DMS153 (cell line): ENCODE data around the gene LARP4B.
"Not testable (repeated sequence)": the region's sequence is repeated elsewhere in the genome, so short reads cannot be mapped to it uniquely, and the experiment has no call there.

Experiments
- DNase-seq: peaks from one replicate; lab custom pipeline; 2025; lab: John Stamatoyannopoulos, UW

LARP4B gene

DNA sequence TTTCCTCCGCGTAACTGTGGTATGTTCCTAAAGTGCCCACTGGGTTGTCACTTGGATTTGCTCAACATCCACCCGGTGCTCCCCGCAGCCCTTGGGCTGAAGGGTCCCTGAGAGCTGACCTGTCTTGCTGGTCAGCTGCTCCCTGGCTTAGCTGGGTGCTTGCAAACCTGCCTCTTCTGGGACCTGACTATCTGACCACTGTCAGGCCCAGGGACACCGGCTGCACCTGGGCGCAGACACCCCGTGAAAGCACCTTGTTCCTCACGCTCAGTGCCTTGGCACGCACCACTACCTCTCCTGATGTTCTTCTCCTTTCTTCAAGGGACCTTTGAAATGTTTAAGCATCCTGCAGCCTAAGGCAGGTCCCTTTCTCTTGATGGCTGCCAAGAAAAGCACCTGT, 26.6 kb upstream of the LARP4B start:
- no peak for DNase-seq

- DNase-seq, result no peak
These were observed 24.3 kb upstream of the LARP4B start for GRCh38 chr10:955820-956217.

GRCh38 chr10:955127-955819, 23.8 kb upstream of the LARP4B start:
- DNase-seq, result peak; percentile 4

DNA sequence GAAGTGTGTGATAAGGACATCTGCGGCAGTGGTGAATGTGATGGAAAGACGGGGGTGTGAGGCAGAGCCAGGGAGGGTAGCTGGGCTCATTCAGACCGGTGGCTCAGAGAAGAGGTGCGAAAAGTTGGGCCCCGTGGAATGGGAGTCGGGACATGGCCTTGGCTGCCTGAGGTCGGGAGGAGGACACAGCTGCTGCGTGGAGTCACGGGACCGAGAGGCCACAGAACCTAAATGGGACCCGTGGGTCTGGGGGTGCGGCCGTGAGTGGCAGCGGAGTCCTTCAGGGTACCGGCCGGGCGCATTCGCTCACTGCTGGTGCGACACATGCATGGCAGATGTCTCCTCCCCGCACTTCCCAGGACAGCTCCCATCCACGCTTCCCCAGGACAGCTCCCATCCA, 22.9 kb upstream of the LARP4B start:
- DNase-seq, result no peak

DNA sequence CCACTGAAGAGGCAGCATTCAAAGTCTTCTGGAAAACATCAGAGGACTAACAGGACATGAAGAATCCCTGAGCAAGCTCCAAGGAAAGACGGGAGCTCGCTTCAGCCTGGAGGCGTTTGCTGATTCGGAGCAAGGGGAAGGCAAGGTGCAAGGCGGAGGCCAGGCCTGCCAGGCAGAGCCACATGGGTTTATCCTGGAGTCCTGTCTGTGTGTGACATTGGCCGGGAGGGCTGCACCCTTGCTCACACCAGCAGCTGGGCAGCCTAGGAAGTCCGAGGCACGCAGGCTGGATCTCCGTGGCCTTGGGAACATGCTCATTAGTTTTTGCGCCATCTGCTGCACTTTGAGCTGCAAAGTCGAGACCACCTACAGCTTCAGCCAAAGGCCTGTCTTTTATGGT, 22.3 kb upstream of the LARP4B start:
- DNase-seq, result no peak

GRCh38 chr10:949446-949845, 17.9 kb upstream of the LARP4B start:
- DNase-seq, result no peak

- no peak for DNase-seq
These were observed 16.8 kb upstream of the LARP4B start for GRCh38 chr10:948347-948746.

GRCh38 chr10:947881-948280, 16.4 kb upstream of the LARP4B start:
- DNase-seq, result no peak

- DNase-seq, result no peak
These were observed 15.5 kb upstream of the LARP4B start for GRCh38 chr10:947051-947450.

DNA sequence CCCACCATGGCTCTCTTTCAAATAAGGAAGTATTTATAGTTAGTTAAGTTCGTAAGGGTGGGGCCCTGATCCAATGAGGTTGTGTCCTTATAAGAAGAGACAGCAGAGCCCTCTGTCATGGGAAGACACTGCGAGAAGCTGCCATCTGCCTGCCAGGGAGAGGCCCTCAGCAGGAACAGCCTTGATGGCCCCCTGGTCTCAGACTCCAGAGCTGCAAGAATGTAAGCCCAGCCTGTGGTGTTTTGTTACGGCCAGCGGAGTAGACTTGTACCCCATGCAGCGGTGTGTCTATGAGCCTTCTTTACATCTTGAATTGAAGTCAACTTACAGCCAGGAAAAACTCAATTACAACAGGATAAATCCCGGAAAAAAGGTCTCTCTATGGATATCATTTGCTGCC, 14.3 kb upstream of the LARP4B start:
- no peak for DNase-seq

DNA sequence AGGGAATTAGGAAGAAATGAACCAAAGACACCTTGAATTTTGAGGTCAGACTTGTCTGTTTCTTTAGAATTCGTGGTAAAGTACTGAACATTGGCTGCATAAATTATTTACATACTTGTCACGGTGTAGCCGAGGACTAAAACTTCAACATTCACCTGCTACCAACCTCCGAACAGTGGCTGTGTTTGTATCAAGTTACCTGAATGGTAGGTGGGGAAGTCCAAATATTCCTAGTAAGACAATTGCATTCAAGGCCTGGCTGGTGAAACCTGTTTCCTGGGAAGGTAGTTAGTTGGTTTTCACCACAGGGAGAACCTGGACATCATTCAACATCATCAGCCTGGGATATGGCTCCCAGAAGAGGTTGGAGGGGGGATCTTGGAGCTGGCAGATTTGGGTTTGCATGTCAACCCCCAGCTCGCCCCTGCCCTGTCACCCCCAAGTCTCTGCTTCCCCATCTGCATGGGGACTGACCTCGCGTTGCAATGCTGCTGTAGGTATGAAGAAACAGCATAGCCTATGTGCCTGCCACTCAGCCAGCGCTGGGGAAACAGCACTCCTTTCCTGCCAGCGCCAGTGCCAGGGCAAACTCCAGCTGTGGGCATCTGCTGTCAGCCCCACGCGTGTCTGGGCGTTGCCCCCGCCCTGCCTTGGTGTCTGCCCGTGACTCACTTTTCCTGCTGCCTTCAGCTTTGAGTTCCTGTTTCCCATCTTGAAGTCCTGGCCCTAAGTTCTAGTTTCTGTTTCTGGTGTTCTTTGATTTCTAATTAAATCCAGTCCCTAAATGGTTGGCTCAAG, 12.7 kb upstream of the LARP4B start:
- no peak for DNase-seq

DNA sequence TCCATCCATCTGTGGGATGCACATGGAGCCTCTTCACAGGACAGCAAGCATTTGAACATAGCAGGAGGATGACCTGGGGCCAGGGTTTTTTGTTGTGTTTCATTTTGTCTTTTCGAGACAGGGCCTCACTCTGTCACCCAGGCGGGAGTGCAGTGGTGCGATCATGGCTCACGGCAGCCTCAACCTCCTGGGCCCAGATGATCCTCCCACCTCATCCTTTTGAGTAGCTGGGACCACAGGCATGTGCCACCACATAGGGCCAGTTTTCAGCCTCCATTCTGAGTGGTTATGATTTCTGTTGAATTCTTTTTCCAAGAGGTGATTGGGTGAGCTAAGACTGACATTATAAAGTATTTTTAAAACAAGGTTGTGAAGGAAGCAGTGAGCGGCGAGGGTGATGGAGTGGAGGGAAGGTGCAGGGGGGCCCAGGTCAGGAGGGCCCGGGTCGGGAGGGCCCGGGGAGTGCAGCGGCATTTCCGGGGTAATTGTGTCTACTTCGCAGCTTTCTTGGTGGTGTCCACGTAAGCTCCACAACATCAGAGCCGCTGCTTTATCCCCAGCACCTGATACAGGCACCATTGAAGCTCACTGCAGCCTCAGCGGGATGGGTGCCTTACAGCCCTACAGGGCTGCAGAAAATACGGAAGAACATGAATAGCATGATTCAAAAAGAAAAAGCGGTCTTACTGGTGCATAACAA, 12.0 kb upstream of the LARP4B start:
- no peak for DNase-seq

- no peak for DNase-seq
These were observed 7.6 kb upstream of the LARP4B start for GRCh38 chr10:938941-939678.

DNA sequence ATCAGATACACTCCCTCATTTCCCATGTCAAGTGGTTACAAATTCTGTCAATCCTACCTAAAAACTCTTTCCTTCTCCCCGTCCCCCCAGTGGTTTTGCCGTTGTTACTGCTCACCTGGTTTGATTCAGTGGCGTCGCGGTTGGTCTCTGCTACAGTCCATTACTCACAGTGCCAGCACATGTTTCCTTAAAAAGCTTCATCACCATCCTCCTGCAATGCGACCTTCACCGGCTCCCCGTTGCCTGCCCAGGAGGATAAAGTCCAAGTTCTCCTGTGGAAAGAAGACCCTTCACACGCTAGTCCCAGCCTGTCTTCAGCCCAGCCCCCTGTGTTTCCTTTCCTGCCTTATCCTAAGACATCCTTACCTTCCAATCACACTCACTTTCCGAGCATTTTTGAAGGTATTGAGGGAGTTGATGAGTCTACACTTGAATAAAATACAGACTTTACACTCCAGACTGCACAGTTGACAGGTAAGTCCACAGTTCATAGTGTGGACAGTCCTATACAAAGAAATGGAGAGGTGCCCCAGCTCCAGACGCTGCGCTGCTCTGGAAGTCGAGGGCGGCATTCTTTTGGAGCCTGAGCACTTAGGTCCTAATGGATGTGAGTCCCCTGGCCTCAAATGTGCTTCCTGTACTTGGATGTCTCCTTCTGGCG, 3.4 kb upstream of the LARP4B start:
- no peak for DNase-seq

DNA sequence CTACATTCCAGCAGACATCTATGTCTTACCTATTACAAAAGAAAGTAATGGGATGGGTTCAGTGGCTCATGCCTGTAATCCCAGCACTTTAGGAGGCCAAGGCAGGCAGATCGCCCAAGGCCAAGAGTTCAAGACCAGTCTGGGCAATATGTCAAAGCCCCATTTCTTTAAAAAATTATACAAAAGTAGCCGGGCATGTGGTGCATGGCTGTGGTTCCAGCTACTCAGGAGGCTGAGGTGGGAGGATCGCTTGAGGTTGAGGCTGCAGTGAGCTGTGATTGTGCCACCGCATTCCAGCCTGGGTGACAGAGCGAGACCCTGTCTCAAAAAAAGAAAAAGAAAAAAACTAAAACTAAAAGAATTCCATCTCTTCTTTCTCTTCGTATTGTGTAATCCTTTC, 2.7 kb upstream of the LARP4B start:
- DNase-seq, result not testable (repeated sequence)

DNA sequence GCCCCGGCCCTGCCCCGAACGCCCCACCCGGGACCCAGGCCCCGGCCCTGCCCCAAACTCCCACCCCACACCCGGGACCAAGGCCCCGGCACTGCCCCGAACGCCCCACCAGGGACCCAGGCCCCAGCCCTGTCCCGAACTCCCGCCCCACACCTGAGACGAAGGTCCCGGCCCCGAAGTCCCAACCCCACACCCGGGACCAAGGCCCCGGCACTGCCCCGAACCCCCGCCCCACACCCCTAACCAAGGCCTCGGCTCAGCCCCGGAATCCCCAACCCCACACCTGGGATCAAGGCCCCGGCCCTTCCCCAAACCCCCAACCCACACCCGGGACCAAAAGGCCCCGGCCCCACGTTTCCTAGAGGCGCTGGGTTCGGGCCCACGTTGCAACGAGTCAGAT, 1.1 kb upstream of the LARP4B start:
- DNase-seq, result no peak

- DNase-seq, result no peak
These were observed 730 bp downstream of the LARP4B start for GRCh38 chr10:930625-931325.

DNA sequence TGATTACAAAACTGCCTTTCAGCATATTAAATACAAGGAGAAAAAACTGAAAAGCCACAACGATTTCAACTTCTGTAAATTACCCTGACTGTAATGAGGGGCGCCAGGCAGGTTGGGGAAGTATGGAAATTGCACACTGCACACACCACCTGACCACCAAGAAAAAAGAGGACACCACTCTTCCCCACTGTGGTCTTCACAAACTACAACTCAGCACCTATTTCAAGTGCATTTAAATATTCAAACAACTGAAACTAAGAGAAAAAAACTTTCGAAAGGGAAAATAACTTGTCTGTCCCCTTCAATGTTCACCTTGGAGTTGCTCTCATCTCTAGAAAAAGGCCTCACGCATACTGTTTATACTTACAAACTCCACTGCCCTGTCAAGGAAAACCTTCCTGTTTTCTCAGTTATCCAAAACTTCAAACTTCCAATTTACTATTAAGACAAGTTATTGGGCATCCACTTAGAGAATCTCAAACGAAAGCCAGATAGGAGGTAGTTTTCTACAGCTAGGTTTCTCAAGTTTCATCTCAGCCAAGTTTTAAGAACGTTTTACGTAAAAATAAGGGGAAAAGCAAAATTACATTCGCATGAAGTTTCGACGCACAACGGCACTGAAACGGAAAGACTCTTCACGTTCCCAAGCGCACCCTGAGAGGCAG, 1.4 kb downstream of the LARP4B start:
- DNase-seq, result no peak

- no peak for DNase-seq
These were observed 4.4 kb downstream of the LARP4B start for GRCh38 chr10:927131-927530.

GRCh38 chr10:926075-926698, 5.3 kb downstream of the LARP4B start:
- DNase-seq, result no peak
